ENCODE data around the gene SCGB1D2. TPM values are rescaled to one million over a fixed set of nuclear protein-coding genes. Genes with fewer than 3 reads are reported as not detected.

Gene SCGB1D2
- total and polyA plus RNA-seq, 9 of the 15 experiments (the other 6 are each of a cell fraction or from before 2014, with no cell fraction given) = not detected

DNA sequence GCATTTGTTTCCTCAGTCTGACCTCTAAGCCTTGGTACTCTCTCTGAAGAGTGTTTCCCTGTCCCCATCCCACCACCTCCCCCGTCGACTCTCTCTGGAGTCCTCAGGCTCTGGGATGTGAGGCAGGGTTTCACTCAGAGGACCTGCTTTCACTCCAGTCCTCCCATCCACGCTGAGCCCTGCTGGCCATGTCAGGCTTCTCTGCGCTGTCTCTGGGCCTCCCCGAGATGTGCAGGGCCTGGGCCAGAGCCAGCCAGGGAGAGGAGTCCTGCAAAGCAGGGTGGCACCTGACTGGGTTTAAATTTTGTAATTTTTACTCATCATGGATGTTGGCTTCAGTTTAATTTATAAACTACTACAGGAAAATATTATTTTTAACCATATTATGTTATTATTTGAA lies 31.2 kb downstream of the SCGB1D2 start:
- intact Hi-C loops (cut with micrococcal nuclease) (no loop called here), in situ Hi-C loops (cut with MboI) (no loop called here)
- WGBS (ENCODE audit: insufficient coverage, low coverage, missing lambda C conversion rate) = 14% methylated on average over 5 of the region's 5 CpGs
- FAIRE-seq (no peak), DNase-seq (ENCODE audit: extremely low read depth in 1 of 4, low spot score in 3 of 4) (no peak), ATAC-seq (peak; percentile 50; the same call in 1 of the 3 replicates)
- no peak overlapping the region for H3K9ac ChIP-seq (ENCODE audit: insufficient read depth in 1 of 2, low read depth in 2 of 2, low read length in 2 of 2)
- no peak overlapping the region for H2AFZ ChIP-seq (ENCODE audit: low read depth, low read length)
- POLR2A ChIA-PET = interaction anchor here (1.0 kb wide), 1 partner anchor 10 kb away, joined by 3 read pairs; no protein-coding TSS in a partner anchor
- H3K4me2 ChIP-seq (ENCODE audit: insufficient read depth, low read length) = no peak overlapping the region
- H4K20me1 ChIP-seq (replicated peaks; ENCODE audit: control insufficient read depth, insufficient read depth, low read length) = no peaks in the 10 kb centered on the region
- no peaks in the 10 kb centered on the region for H3K79me2 ChIP-seq (ENCODE audit: control insufficient read depth, insufficient read depth, low read length)
- no TSS peak for BruUV-seq (replicated peaks)
- CTCF ChIA-PET (ENCODE audit: low intra/inter-chr PET ratio) = no interaction called here
- no peaks in the 10 kb centered on the region for H3K36me3 ChIP-seq (ENCODE audit: control insufficient read depth, insufficient read depth, low read length)
- TF ChIP-seq, protein P1, sequence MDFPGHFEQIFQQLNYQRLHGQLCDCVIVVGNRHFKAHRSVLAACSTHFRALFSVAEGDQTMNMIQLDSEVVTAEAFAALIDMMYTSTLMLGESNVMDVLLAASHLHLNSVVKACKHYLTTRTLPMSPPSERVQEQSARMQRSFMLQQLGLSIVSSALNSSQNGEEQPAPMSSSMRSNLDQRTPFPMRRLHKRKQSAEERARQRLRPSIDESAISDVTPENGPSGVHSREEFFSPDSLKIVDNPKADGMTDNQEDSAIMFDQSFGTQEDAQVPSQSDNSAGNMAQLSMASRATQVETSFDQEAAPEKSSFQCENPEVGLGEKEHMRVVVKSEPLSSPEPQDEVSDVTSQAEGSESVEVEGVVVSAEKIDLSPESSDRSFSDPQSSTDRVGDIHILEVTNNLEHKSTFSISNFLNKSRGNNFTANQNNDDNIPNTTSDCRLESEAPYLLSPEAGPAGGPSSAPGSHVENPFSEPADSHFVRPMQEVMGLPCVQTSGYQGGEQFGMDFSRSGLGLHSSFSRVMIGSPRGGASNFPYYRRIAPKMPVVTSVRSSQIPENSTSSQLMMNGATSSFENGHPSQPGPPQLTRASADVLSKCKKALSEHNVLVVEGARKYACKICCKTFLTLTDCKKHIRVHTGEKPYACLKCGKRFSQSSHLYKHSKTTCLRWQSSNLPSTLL (IDR thresholded peaks at IDR 0.05) = no peak
- TF ChIP-seq, protein P2, sequence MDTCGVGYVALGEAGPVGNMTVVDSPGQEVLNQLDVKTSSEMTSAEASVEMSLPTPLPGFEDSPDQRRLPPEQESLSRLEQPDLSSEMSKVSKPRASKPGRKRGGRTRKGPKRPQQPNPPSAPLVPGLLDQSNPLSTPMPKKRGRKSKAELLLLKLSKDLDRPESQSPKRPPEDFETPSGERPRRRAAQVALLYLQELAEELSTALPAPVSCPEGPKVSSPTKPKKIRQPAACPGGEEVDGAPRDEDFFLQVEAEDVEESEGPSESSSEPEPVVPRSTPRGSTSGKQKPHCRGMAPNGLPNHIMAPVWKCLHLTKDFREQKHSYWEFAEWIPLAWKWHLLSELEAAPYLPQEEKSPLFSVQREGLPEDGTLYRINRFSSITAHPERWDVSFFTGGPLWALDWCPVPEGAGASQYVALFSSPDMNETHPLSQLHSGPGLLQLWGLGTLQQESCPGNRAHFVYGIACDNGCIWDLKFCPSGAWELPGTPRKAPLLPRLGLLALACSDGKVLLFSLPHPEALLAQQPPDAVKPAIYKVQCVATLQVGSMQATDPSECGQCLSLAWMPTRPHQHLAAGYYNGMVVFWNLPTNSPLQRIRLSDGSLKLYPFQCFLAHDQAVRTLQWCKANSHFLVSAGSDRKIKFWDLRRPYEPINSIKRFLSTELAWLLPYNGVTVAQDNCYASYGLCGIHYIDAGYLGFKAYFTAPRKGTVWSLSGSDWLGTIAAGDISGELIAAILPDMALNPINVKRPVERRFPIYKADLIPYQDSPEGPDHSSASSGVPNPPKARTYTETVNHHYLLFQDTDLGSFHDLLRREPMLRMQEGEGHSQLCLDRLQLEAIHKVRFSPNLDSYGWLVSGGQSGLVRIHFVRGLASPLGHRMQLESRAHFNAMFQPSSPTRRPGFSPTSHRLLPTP (IDR thresholded peaks at IDR 0.05; ENCODE audit: borderline replicate concordance, extremely low read depth, insufficient read length) = no peak
- TF ChIP-seq ILF3 (IDR thresholded peaks at IDR 0.05; ENCODE audit: borderline replicate concordance) (no peak), TEAD4 (IDR thresholded peaks at IDR 0.05; ENCODE audit: low read length) (no peak), TEAD4 (CRISPR knock-in tag; IDR thresholded peaks at IDR 0.05; ENCODE audit: borderline replicate concordance) (no peak), XRCC3 (IDR thresholded peaks at IDR 0.05) (no peak), ETS2 (tag; IDR thresholded peaks at IDR 0.05; ENCODE audit: borderline replicate concordance, poor library complexity, severe bottlenecking) (no peak), ZNF583 (CRISPR knock-in tag; IDR thresholded peaks at IDR 0.05) (no peak)
- TF ChIP-seq, protein P3, sequence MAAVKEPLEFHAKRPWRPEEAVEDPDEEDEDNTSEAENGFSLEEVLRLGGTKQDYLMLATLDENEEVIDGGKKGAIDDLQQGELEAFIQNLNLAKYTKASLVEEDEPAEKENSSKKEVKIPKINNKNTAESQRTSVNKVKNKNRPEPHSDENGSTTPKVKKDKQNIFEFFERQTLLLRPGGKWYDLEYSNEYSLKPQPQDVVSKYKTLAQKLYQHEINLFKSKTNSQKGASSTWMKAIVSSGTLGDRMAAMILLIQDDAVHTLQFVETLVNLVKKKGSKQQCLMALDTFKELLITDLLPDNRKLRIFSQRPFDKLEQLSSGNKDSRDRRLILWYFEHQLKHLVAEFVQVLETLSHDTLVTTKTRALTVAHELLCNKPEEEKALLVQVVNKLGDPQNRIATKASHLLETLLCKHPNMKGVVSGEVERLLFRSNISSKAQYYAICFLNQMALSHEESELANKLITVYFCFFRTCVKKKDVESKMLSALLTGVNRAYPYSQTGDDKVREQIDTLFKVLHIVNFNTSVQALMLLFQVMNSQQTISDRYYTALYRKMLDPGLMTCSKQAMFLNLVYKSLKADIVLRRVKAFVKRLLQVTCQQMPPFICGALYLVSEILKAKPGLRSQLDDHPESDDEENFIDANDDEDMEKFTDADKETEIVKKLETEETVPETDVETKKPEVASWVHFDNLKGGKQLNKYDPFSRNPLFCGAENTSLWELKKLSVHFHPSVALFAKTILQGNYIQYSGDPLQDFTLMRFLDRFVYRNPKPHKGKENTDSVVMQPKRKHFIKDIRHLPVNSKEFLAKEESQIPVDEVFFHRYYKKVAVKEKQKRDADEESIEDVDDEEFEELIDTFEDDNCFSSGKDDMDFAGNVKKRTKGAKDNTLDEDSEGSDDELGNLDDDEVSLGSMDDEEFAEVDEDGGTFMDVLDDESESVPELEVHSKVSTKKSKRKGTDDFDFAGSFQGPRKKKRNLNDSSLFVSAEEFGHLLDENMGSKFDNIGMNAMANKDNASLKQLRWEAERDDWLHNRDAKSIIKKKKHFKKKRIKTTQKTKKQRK (IDR thresholded peaks at IDR 0.05; ENCODE audit: borderline replicate concordance, low read depth, low read length) = no peak
- no peaks in the 10 kb centered on the region for H3K9me3 ChIP-seq (replicated peaks; ENCODE audit: control insufficient read depth, insufficient read depth, low read depth, low read length)
- no peak overlapping the region for H3K4me3 ChIP-seq
- H3K4me1 ChIP-seq (replicated peaks in 1 of 2; ENCODE audit: control insufficient read depth in 2 of 2, insufficient read depth in 2 of 2, low read length in 2 of 2) = 0 out of 5 replicates have a peak, but pooled peaks cover 0 to 5% of the 10 kb centered on the region in 2 experiments
- H3K27me3 ChIP-seq (ENCODE audit: control insufficient read depth in 2 of 2, insufficient read depth in 2 of 2, low read length in 2 of 2) = peaks cover 13 to 17% of the 10 kb centered on the region in 2 experiments; a peak in 4 of 5 replicates
- H3K27ac ChIP-seq (ENCODE audit: extremely low read depth, low read depth, low read length) = no peak overlapping the region
- H3K9me1 ChIP-seq (ENCODE audit: control insufficient read depth, insufficient read depth, low read length) = no peaks in the 10 kb centered on the region

Data from K562 (cell line).